ENCODE data around the gene RUBCN.
A peak's percentile ranks its signal among the peaks of the same experiment; 100 is the strongest.
"Not testable (repeated sequence)": the region's sequence is repeated elsewhere in the genome, so short reads cannot be mapped to it uniquely, and the experiment has no call there.

The RUBCN gene

GRCh38 chr3:197631989-197632388 is 104.7 kb downstream of the RUBCN start:
- not testable (repeated sequence) for H3K4me2 ChIP-seq (ENCODE audit: insufficient read depth, low read length); H3K27ac ChIP-seq (ENCODE audit: low read length); H3K4me1 ChIP-seq (ENCODE audit: insufficient read depth, low read length); H3K4me3 ChIP-seq (ENCODE audit: low read depth in 1 of 2, low read length in 2 of 2); H3K27me3 ChIP-seq (ENCODE audit: insufficient read depth, low read length, poor library complexity); H3K9ac ChIP-seq (ENCODE audit: low read depth, low read length); H3K79me2 ChIP-seq (ENCODE audit: insufficient read depth, low read length); ATAC-seq (ENCODE audit: insufficient read depth, low read depth); H4K20me1 ChIP-seq (ENCODE audit: insufficient read depth, low read length); H2AFZ ChIP-seq (ENCODE audit: low read depth, low read length); H3K9me3 ChIP-seq (ENCODE audit: insufficient read depth, low read length, severe bottlenecking); H3K36me3 ChIP-seq (ENCODE audit: insufficient read depth, low read length)
- TF ChIP-seq CTCF (IDR thresholded peaks at IDR 0.05; ENCODE audit: borderline replicate concordance, extremely low read depth, low read length, poor library complexity, severe bottlenecking) = peak; percentile 42
- peak; percentile 27 for DNase-seq

GRCh38 chr3:197630766-197631165 is 105.9 kb downstream of the RUBCN start:
- H3K36me3 ChIP-seq (ENCODE audit: insufficient read depth, low read length); H3K27me3 ChIP-seq (ENCODE audit: insufficient read depth, low read length, poor library complexity); H3K27ac ChIP-seq (ENCODE audit: low read length); H4K20me1 ChIP-seq (ENCODE audit: insufficient read depth, low read length); ATAC-seq (ENCODE audit: insufficient read depth, low read depth); H2AFZ ChIP-seq (ENCODE audit: low read depth, low read length); H3K4me3 ChIP-seq (ENCODE audit: low read depth in 1 of 2, low read length in 2 of 2); H3K79me2 ChIP-seq (ENCODE audit: insufficient read depth, low read length); H3K4me2 ChIP-seq (ENCODE audit: insufficient read depth, low read length); DNase-seq; H3K9me3 ChIP-seq (ENCODE audit: insufficient read depth, low read length, severe bottlenecking); H3K9ac ChIP-seq (ENCODE audit: low read depth, low read length): not testable (repeated sequence)
- H3K4me1 ChIP-seq (ENCODE audit: insufficient read depth, low read length) = peaks cover 14% of the 10 kb centered on the region

GRCh38 chr3:197629286-197629685 is 107.4 kb downstream of the RUBCN start:
- not testable (repeated sequence) for DNase-seq; ATAC-seq (ENCODE audit: insufficient read depth, low read depth); H3K9ac ChIP-seq (ENCODE audit: low read depth, low read length); H3K9me3 ChIP-seq (ENCODE audit: insufficient read depth, low read length, severe bottlenecking); H3K36me3 ChIP-seq (ENCODE audit: insufficient read depth, low read length); H3K4me3 ChIP-seq (ENCODE audit: low read depth in 1 of 2, low read length in 2 of 2); H2AFZ ChIP-seq (ENCODE audit: low read depth, low read length); H3K27ac ChIP-seq (ENCODE audit: low read length); H3K4me2 ChIP-seq (ENCODE audit: insufficient read depth, low read length); H3K27me3 ChIP-seq (ENCODE audit: insufficient read depth, low read length, poor library complexity); H4K20me1 ChIP-seq (ENCODE audit: insufficient read depth, low read length)
- peaks cover 14% of the 10 kb centered on the region for H3K4me1 ChIP-seq (ENCODE audit: insufficient read depth, low read length)
- peaks cover 14% of the 10 kb centered on the region for H3K79me2 ChIP-seq (ENCODE audit: insufficient read depth, low read length)

- H4K20me1 ChIP-seq (ENCODE audit: insufficient read depth, low read length); H3K36me3 ChIP-seq (ENCODE audit: insufficient read depth, low read length); H3K9me3 ChIP-seq (ENCODE audit: insufficient read depth, low read length, severe bottlenecking); H3K27me3 ChIP-seq (ENCODE audit: insufficient read depth, low read length, poor library complexity): not testable (repeated sequence)
- Histone ChIP-seq H2AFZ (ENCODE audit: low read depth, low read length) (peak overlapping the region; percentile 86), H3K27ac (ENCODE audit: low read length) (peak overlapping the region; percentile 76), H3K79me2 (ENCODE audit: insufficient read depth, low read length) (peaks cover 16% of the 10 kb centered on the region), H3K4me3 (ENCODE audit: low read depth in 1 of 2, low read length in 2 of 2) (peak overlapping the region; percentile 49 to 73; a peak in 3 of 4 replicates), H3K9ac (ENCODE audit: low read depth, low read length) (peak overlapping the region; percentile 74), H3K4me2 (ENCODE audit: insufficient read depth, low read length) (peak overlapping the region; percentile 78), H3K4me1 (ENCODE audit: insufficient read depth, low read length) (peaks cover 14% of the 10 kb centered on the region)
- peak; percentile 82 for ATAC-seq (ENCODE audit: insufficient read depth, low read depth)
- peak; percentile 91 for DNase-seq
These were observed 108.8 kb downstream of the RUBCN start for GRCh38 chr3:197627772-197628523.

- not testable (repeated sequence) for H4K20me1 ChIP-seq (ENCODE audit: insufficient read depth, low read length); H3K27me3 ChIP-seq (ENCODE audit: insufficient read depth, low read length, poor library complexity); H3K36me3 ChIP-seq (ENCODE audit: insufficient read depth, low read length); DNase-seq; H3K9me3 ChIP-seq (ENCODE audit: insufficient read depth, low read length, severe bottlenecking)
- Histone ChIP-seq H3K4me1 (ENCODE audit: insufficient read depth, low read length) (peaks cover 14% of the 10 kb centered on the region), H3K79me2 (ENCODE audit: insufficient read depth, low read length) (peaks cover 16% of the 10 kb centered on the region), H3K4me2 (ENCODE audit: insufficient read depth, low read length) (peak overlapping the region; percentile 78), H3K4me3 (ENCODE audit: low read depth in 1 of 2, low read length in 2 of 2) (peak overlapping the region; percentile 27 to 73; a peak in 3 of 4 replicates), H3K27ac (ENCODE audit: low read length) (peak overlapping the region; percentile 53), H3K9ac (ENCODE audit: low read depth, low read length) (peak overlapping the region; percentile 74), H2AFZ (ENCODE audit: low read depth, low read length) (peak overlapping the region; percentile 86; the same call in 1 of the 2 replicates)
- ATAC-seq (ENCODE audit: insufficient read depth, low read depth) = peak; percentile 62
These were observed 109.4 kb downstream of the RUBCN start for GRCh38 chr3:197627158-197627771.

GRCh38 chr3:197626404-197627157 is 110.1 kb downstream of the RUBCN start:
- not testable (repeated sequence) for H3K36me3 ChIP-seq (ENCODE audit: insufficient read depth, low read length); H3K27me3 ChIP-seq (ENCODE audit: insufficient read depth, low read length, poor library complexity); H2AFZ ChIP-seq (ENCODE audit: low read depth, low read length); DNase-seq; H4K20me1 ChIP-seq (ENCODE audit: insufficient read depth, low read length); H3K27ac ChIP-seq (ENCODE audit: low read length); H3K9me3 ChIP-seq (ENCODE audit: insufficient read depth, low read length, severe bottlenecking)
- ATAC-seq (ENCODE audit: insufficient read depth, low read depth) = peak; percentile 21; the same call in 1 of the 3 replicates
- Histone ChIP-seq H3K4me3 (ENCODE audit: low read depth in 1 of 2, low read length in 2 of 2) (peak overlapping the region; percentile 27 to 59; a peak in 3 of 4 replicates), H3K4me2 (ENCODE audit: insufficient read depth, low read length) (peak overlapping the region; percentile 60), H3K4me1 (ENCODE audit: insufficient read depth, low read length) (peaks cover 14% of the 10 kb centered on the region), H3K79me2 (ENCODE audit: insufficient read depth, low read length) (peaks cover 16% of the 10 kb centered on the region), H3K9ac (ENCODE audit: low read depth, low read length) (peak overlapping the region; percentile 74)

DNA sequence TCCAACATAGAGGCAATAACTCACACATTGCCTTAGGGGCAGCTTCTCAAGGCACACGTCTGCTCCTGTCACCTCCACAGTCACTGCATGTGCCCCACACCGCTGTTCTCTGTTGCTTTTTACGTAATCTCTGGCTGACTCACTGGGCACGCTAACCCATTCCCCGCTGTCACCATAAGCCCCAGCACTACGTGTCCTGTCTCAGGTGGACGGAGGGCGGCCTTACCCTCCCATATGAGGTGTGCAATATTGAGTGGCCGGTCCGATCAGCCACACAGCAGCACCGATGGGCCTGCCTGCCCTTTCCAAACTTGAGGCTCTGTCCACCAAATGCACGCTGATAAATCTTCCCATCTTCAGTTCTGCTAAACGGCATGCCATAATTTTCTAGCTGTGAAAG is 115.2 kb downstream of the RUBCN start:
- peaks cover 51% of the 10 kb centered on the region for H3K36me3 ChIP-seq (ENCODE audit: insufficient read depth, low read length)
- not testable (repeated sequence) for ATAC-seq (ENCODE audit: insufficient read depth, low read depth); H3K9me3 ChIP-seq (ENCODE audit: insufficient read depth, low read length, severe bottlenecking); H3K4me2 ChIP-seq (ENCODE audit: insufficient read depth, low read length); H4K20me1 ChIP-seq (ENCODE audit: insufficient read depth, low read length); H2AFZ ChIP-seq (ENCODE audit: low read depth, low read length); H3K4me1 ChIP-seq (ENCODE audit: insufficient read depth, low read length); H3K79me2 ChIP-seq (ENCODE audit: insufficient read depth, low read length); H3K9ac ChIP-seq (ENCODE audit: low read depth, low read length); H3K4me3 ChIP-seq (ENCODE audit: low read depth in 1 of 2, low read length in 2 of 2); DNase-seq; H3K27ac ChIP-seq (ENCODE audit: low read length); H3K27me3 ChIP-seq (ENCODE audit: insufficient read depth, low read length, poor library complexity)

Measured in DND-41 (cell line).